KBM-7 (cell line): ENCODE results near the gene MAD1L1.
"Not testable (repeated sequence)": the region's sequence is repeated elsewhere in the genome, so short reads cannot be mapped to it uniquely, and the experiment has no call there.

Experiments used
- DNase-seq: peaks from one replicate; pipeline ENCODE4 v3.0.0-alpha.2; 2015
- in situ Hi-C: fragments of 300-500 bp; cut with MboI; formaldehyde crosslinking; loops from 2 replicates; pipeline ENCODE4 v1.14.3; 2020; ENCODE audit warnings: low sequenced_read_pairs, low pct_unique_long_range_greater_than_20kb, mixed read lengths

Gene MAD1L1

DNA sequence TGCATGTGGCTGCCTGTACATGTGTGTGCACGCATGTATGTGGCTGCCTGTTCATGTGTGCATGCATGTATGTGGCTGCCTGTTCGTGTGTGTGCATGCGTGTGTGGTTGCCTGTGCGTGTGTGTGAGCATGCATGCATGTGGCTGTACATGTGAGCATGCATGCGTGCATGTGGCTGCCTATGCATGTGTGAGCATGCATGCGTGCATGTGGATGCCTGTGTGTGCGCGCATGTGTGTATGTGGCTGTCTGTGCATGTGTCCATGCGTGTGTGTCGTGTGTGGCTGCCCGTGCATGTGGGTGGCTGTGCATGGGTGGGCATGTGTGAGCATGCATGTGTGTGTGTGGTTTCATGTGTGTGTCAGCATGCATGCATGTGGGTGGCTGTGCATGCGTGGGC, 344.3 kb downstream of the MAD1L1 start:
- in situ Hi-C loops: no loop called here
- no peak for DNase-seq

DNA sequence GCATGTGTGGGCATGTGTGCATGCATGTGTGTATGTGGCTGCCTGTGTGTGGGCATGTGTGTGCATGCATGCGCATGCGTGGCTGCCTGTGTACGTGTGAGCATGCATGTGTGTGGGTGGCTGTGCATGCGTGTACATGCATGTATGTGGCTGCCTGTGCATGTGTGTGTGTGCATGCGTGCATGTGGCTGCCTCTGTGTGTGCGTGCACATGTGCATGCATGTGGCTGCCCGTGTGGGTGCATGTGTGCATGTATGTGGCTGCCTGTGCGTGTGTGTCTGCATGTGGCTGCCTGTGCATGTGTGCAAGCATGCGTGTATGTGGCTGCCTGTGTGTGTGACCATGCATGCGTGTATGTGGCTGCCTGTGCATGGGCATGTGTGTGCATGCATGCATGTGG, 345.5 kb downstream of the MAD1L1 start:
- DNase-seq: no peak
- in situ Hi-C loops: no loop called here

DNA sequence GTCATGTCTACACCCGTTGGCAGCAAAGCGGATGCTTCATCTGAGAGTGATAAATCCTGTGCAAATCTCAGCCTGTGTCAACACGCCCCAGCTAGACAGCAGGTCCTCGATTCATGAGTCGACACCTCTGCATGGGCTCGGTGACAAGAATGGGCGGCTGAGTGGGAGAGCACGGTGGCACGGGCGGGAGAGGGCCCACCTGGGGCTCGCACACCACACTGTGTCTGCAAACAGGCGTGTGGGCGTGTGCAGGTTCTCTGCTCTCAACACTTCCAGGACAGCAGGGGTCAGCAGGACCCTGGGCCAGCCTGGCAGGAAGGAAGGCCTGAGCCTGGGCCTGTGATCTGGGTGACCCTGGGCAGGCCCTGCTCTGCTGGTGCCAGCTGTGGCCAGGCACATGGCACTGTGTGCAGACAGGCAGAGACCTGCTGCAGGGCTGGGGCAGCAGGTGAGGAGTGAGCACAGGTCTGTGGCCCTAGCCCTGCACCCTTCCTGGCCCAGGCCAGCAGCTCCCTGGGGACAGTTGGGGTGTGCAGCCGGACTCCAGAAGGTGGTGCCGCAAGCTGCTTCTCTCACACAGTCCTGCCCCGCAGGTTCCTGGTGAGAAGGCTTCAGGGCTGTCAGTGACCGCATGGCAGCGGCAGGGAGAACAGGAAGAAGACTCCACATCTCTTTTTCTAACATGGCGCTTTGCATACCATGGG, 346.2 kb downstream of the MAD1L1 start:
- in situ Hi-C loops: no loop called here

DNA sequence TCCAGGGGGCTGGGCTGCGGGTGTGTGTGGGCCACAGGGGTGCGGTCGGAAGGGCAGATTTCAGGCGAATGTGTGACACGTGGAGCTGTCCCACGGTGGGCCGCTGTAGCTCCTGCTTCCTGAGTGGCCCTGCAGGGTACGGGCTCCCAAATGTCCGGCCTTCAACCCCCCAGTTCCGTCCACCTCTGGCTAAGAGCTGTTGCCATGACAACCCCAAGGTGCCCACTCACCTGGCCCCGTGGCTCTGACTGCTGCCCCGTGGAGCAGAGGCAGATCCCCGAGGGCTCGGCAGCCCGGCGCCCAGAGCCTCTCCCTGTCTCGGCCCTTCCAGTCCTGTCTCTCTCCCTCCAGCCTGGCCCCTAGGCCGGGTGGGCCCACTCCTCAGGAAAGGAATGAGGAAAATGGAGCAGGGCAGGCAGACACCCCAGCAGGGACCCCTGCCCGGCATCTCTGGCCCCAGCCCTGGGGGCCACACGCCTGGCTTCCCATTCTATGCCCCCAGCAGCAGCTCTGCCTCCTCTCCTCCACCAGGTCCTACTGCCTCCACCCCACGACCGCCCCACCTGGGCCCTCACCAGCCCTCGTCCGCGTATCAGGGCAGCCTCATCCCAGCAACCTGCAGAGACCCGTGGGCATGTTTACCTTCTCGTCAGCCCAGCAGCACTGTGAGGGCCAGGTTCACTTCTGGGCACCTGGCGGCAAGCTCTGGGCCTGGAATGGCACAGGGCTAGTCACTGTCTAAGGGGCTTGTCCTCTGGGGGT, 347.1 kb downstream of the MAD1L1 start:
- no peak for DNase-seq
- in situ Hi-C loops: no loop called here

More for the DNA sequence above, 346.2 kb downstream of the MAD1L1 start:
- DNase-seq: no peak

DNA sequence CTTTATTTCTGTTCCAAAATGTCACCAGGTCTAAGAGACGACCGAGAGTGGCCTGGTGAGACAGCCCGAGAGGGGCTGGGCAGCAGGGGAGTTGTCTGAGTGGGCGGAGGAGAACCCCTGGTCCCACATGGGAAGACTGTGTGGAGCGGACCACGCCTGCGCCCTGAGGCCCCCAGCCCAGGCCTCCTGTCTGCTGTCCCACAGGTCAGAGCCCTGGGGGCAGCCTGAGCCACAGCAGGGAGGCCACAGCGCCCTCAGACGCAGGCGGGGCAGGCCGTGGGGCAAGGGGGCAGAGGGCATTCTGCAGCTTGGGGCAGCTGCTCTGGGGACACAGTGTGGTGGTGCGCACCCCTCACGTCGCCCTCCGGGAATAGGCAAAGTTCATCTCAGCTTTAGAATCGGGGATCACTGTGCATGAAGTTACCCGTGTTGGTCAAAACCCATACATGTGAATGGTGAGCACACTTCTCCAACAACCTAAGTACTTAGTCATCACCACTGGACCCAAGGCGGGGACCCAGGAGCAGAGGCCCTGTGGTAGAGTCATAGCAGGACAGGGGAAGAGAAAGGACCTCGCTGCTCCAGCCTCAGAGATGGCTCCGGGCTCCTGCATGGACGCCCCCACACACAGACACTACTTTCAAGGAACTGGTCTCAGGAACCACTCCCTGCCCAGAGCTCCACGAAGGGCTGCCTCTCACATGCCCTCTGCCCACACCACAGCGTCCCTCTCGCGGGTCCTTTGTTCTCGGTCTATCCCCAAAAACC, 348.0 kb downstream of the MAD1L1 start:
- DNase-seq: no peak
- in situ Hi-C loops: no loop called here

DNA sequence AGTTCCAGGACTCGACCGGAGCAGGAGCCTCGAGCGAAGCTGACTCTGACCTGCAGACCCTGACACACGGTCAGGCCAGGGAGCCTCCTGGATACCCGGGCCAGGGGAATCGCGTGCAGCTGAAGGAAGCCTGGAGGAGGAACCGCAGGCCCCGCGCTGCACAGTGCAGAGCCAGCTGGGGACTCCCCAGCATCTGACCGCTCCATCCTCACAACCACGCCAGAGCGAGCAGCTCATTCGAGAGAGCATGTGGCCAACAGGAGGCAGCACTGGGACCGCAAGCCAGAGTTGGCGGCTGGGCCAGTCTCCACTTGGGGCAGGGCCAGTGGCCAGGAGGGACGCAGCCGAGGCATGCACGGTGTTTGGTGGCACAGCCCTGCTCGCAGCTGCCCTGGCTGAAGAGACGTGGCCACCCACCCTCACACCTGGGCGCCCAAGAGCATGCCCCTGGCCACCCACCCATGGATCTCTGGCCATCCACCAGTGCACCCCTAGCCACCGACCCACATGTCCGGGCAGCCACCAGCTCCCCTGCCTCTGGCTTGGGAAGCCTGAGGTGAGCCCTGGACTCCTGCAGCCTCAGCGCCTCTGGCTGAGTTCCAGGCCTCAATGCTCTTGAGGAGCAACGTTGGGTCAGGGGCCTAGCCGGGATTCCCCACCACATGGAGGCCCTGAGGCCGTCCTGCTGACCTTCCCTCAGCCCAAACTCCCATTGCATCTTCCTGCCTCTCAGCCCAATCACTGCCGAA, 348.7 kb downstream of the MAD1L1 start:
- in situ Hi-C loops: no loop called here
- no peak for DNase-seq

DNA sequence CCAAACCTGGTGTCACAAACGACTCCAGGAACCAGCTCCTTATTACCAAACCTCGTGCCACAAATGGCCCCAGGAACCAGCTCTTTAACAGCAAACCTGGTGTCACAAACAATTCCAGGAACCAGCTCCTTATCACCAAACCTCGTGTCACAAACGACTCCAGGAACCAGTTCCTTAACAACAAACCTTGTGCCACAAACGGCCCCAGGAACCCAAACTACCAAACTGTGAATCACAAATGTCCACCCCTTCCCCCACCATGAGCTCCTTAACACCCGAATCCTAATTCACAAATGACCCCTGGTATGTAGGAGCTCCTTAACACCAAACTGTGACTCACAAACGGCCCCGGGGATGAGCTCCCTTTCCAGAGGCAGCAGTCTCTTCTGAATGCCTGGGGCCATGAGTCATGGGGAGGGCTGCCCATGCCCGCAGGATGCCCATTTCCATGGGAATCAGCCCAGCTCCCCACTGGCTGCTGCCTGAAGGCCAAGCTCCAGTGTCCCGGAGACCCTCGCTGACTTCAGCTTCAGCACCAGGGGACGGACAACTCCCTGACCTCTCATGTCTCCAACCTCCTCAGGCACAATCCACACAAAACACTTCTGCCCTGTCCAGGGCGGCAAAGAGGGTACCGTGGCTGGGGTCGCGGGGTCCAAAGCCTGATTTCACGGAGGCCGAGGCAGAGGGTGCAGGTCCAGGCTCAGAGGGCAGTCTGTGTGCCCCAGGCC, 349.5 kb downstream of the MAD1L1 start:
- in situ Hi-C loops: no loop called here
- DNase-seq: peak; percentile 81

DNA sequence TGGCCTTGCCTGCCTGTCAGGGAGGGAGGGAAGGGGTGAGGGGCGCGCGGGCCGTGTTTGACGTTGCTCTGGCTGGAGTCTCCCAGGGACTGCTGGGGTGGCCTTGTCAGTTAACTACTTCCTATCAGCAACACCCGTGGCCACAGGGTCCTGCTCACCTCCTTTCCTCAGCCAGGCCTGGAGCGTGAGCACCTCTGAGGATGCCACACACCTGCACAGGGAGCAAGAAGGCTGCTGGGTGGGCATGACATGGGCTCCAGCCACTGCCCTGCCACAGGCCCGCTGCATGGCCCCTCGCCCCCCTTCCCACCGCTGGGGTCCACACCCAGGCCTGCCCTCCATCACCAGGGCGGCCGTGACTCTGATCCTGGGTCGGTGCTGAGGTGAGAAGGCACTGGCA, 350.3 kb downstream of the MAD1L1 start:
- no peak for DNase-seq
- in situ Hi-C loops: no loop called here

DNA sequence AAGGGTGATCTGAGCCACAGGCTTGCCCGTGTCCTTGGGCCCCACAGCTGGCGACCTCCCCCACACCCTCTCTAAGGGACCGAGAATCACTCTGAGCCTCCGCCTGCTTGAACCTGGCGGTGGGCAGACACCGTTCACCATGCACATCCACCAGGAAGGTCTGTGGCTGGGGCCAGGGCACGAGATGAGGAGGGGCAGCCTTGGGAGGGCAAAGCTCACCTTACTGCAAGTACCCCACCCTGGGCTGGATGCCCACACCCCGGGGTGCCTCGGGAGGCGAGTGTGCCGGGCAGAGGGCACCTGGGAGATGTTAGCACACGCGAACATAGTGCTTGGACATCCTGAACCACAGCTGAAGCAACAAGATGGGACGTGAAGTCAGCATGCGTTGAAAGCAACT, 350.8 kb downstream of the MAD1L1 start:
- in situ Hi-C loops: no loop called here
- DNase-seq: no peak

DNA sequence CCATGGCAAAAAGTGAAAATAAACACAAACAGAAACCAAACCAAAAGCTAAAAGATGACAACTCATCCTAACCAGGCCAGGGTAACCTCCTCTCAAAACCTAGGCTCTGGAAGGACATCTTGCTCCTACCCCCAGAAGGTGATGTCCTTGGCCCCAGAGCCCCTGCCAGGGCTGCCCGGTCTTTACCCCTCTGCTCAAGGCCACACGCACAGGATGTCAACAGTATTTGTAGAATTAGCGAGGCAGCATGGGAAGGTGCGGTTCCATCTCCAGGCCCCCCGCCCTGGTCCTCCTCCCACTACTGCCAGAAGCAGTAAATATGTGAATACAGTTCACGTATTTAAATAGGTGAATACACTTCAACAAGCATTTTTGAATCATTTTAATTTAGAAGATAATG, 356.1 kb downstream of the MAD1L1 start:
- in situ Hi-C loops, DNase-seq: not testable (repeated sequence)

DNA sequence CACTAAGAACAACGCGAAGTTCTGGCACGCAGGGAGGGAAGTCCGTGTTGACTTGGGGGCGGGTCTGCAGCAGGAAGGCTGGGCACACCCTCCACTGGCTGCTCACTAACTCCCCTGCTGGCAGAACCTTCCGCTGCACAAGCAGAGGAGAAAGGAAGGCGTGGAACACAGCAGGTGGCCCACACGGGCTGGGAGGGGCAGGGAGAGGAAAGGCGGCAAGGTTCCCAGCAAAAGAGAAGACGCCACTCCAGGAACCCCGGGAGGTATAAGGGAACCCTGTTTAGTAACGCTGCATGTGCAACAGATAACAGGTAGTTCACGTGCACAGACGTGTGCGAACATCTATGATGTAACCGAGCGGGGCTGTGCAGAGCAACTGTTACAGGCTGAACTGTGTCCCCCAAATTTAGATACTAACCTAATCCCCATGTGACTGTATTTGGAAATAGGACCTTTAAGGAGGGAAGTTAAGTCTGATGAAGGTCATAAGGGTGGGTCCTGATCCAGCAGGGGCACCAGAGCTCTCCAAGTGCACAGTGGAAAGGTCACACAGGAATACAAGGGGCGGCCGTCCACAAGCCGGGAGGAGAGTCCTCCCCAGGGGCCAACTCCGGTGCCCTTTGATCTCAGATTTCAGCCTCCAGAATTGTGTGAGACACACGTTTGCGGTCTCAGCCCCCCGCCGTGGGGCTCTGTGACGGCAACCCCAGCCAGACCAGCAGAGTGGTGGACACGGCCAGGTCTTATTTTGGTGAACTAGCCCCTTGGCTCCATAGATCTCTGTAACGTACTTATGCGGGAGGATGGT, 357.1 kb downstream of the MAD1L1 start:
- in situ Hi-C loops: not testable (repeated sequence)
- DNase-seq: peak; percentile 85

DNA sequence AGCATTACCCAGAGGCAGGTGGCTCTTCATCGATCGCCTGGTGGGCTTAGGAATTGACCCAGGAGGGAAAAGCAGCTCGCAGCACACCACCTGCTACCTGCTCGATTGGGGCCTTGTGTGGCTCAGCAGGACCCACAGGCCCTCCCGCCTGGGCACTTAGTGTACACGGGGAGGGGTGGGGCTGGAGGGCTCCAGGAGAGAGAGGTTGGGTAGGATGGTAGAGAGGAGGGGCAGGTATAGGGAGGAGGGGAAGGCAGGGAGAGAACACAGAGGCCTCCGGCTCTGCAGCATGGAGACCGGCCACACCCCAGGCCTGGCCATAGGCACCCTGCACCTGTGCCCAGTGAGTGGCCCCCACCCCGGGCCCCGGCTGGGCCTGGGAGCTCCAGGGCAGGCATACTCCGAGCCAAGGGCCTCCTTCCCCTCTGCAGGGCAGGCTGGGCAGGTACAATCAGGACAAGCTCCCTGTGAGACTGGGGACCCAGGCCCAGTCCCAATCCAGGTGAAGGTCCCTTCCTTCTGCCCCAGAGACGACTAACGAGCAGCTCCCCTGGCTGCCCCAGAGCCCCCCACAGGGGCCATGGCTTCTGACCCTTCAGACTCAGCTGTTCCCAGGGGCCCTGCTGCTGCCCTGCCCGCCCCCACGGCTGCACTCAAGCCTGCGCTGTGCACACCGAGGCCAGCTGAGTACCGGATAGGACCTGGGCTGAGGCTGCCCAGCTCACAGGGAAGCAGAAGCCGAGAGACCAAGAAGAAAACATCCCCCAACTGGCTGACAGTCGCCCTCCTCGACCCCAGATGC, 358.0 kb downstream of the MAD1L1 start:
- in situ Hi-C loops, DNase-seq: not testable (repeated sequence)

DNA sequence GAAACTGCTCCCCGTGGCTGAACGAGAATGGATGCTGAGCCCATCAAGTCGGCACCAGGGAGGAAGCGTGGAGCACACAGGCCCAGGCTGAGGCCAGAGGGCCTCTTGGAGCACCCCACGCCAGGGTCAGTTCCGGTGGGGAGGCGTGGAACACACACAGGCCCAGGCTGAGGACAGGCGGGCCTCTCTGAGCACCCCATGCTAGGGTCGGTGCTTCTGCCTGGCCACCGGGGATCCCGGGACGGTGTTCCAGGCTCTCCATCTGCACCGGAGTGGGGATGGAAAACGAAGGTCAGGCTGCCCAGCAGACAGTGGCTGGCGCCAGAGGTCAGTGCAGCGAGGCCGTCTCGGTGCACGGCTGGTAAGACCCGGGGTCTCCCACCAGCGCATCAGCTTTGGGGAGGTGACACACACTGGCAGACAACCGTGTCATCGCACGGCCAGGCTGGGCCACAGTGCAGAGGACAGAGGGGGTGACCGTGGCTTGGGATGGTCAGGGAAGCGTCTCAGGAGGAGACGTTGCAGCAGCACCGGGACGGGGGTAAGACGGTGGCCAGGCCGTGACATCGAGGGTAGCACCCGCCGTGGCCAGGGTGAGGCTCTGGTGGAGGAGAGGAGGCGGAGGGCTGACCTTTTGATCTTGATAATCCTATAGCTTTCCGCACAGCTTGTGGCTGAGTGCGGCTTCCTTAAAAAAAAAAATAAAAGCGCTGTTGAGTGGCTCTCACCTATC, 358.7 kb downstream of the MAD1L1 start:
- in situ Hi-C loops: no loop called here
- no peak for DNase-seq

DNA sequence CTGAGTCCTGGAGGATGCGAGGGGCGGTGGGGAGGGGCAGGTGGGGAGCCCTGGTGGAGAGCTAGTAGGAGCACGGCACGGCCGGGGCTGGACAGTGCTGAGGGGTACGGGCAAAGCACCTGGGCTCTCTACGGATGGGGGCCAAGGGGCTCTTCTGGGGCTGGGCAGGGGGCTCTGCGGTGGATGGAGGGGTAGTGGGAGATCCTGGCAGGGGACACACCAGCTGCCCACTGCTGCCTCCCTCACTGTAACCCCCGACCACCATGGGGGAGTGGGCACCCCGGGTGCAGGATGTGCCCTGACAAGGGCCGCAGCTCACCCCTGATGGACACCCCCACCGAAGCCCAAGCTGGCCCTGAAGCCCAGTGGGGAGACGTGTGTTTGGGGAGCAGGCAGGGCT, 359.3 kb downstream of the MAD1L1 start:
- in situ Hi-C loops: no loop called here
- DNase-seq: no peak

DNA sequence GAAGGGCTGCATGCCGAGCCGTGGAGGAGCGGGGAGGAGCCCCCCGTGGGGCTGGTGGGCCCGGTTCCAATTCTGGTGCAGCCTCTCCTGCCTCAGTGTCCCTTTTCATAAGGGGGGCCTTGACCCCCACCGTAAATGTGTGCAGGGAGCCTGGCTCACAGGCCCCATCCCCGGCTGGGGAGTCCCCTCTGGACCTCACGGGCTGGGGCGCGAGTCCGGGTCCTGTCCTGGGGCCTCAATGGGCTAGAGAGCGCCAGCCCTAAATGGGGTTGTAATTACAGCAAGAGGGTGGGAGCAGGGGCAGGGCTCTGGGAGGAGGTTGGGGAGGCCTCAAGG, 359.7 kb downstream of the MAD1L1 start:
- in situ Hi-C loops: no loop called here
- no peak for DNase-seq

DNA sequence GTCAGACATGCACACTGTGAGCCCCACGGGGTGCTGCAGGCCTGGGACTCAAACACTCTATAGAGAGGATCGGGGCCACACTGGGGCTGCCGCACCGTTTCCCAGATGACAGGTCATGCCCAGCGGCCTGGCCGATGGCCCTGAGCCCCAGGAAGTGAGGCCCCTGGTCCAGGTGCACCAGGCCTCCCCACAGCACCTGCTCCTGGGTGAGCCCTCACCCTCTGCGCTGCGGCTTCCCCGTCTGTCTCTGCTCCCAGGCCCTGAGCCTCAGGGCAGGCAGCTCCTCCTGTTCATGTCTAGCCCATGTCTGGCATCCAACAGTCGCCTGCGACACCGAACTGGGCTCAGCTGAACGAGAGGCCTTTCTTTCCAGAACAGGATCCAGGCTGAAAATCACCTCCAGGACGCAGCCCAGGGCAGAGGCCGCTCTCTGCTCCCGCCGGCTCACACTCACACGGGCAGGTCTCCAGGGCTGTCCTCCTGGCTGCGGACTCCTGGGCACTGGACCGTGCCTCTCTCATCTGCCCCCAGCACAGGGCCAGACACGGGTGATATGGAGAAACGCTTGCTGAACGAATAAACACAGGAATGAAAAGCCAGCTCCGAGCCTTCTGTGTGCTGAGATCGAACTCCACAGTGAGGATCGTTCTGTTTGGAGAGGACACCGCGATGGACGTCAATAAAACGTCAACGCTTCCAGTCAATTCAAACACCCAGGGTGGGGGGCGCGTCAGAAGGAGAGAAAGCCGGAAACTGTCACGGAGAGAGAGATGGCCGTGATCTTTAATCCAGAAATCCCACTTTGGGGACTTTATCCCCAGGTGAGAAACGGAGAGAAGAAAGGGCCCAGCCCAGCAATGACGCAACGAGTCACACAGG, 360.3 kb downstream of the MAD1L1 start:
- in situ Hi-C loops: no loop called here
- DNase-seq: no peak
